ENCODE data around the gene RHO. TPM values are rescaled to one million over a fixed set of nuclear protein-coding genes. Genes with fewer than 3 reads are reported as not detected.
A peak's percentile ranks its signal among the peaks of the same experiment; 100 is the strongest.

The RHO gene
- total RNA-seq, 1 donor from 2014 or later: not detected

DNA sequence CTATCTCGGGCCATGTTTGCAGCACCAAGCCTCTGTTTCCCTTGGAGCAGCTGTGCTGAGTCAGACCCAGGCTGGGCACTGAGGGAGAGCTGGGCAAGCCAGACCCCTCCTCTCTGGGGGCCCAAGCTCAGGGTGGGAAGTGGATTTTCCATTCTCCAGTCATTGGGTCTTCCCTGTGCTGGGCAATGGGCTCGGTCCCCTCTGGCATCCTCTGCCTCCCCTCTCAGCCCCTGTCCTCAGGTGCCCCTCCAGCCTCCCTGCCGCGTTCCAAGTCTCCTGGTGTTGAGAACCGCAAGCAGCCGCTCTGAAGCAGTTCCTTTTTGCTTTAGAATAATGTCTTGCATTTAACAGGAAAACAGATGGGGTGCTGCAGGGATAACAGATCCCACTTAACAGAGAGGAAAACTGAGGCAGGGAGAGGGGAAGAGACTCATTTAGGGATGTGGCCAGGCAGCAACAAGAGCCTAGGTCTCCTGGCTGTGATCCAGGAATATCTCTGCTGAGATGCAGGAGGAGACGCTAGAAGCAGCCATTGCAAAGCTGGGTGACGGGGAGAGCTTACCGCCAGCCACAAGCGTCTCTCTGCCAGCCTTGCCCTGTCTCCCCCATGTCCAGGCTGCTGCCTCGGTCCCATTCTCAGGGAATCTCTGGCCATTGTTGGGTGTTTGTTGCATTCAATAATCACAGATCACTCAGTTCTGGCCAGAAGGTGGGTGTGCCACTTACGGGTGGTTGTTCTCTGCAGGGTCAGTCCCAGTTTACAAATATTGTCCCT, 1.2 kb downstream of the RHO start:
- no peak for DNase-seq

DNA sequence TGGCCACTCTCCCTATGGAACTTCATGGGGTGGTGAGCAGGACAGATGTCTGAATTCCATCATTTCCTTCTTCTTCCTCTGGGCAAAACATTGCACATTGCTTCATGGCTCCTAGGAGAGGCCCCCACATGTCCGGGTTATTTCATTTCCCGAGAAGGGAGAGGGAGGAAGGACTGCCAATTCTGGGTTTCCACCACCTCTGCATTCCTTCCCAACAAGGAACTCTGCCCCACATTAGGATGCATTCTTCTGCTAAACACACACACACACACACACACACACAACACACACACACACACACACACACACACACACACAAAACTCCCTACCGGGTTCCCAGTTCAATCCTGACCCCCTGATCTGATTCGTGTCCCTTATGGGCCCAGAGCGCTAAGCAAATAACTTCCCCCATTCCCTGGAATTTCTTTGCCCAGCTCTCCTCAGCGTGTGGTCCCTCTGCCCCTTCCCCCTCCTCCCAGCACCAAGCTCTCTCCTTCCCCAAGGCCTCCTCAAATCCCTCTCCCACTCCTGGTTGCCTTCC, 1.9 kb downstream of the RHO start:
- DNase-seq: no peak

More for the DNA sequence above, 1.2 kb downstream of the RHO start:
- intact Hi-C loops (cut with micrococcal nuclease): no loop called here
- Histone ChIP-seq H3K9me3 (replicated peaks) (no peaks in the 10 kb centered on the region), H3K27me3 (ENCODE audit: low read depth) (no peaks in the 10 kb centered on the region), H3K4me3 (no peak overlapping the region), H3K27ac (replicated peaks) (peak overlapping the region; percentile 8), H3K36me3 (no peaks in the 10 kb centered on the region), H3K4me1 (peaks cover 10% of the 10 kb centered on the region)
- no peak for TF ChIP-seq CTCF (IDR thresholded peaks at IDR 0.05; ENCODE audit: borderline replicate concordance)

GRCh38 chr3:129530821-129531220, 2.4 kb downstream of the RHO start:
- no peak for DNase-seq

More for the DNA sequence above, 1.9 kb downstream of the RHO start:
- TF ChIP-seq CTCF (IDR thresholded peaks at IDR 0.05; ENCODE audit: borderline replicate concordance): no peak
- Histone ChIP-seq H3K4me3 (no peak overlapping the region), H3K4me1 (peaks cover 10% of the 10 kb centered on the region), H3K27ac (replicated peaks) (peak overlapping the region; percentile 8), H3K36me3 (no peaks in the 10 kb centered on the region), H3K9me3 (replicated peaks) (no peaks in the 10 kb centered on the region), H3K27me3 (ENCODE audit: low read depth) (no peaks in the 10 kb centered on the region)
- intact Hi-C loops (cut with micrococcal nuclease): no loop called here

GRCh38 chr3:129531699-129532098, 3.3 kb downstream of the RHO start:
- Histone ChIP-seq H3K9me3 (replicated peaks) (no peaks in the 10 kb centered on the region), H3K27me3 (ENCODE audit: low read depth) (no peaks in the 10 kb centered on the region), H3K4me1 (peaks cover 10% of the 10 kb centered on the region), H3K36me3 (no peaks in the 10 kb centered on the region), H3K4me3 (no peak overlapping the region), H3K27ac (replicated peaks) (no peak overlapping the region)
- TF ChIP-seq CTCF (IDR thresholded peaks at IDR 0.05; ENCODE audit: borderline replicate concordance): no peak
- no peak for DNase-seq
- intact Hi-C loops (cut with micrococcal nuclease): no loop called here

More at GRCh38 chr3:129530821-129531220, 2.4 kb downstream of the RHO start:
- intact Hi-C loops (cut with micrococcal nuclease): no loop called here
- no peaks in the 10 kb centered on the region for H3K36me3 ChIP-seq
- H3K9me3 ChIP-seq (replicated peaks): no peaks in the 10 kb centered on the region
- no peak for TF ChIP-seq CTCF (IDR thresholded peaks at IDR 0.05; ENCODE audit: borderline replicate concordance)
- peaks cover 10% of the 10 kb centered on the region for H3K4me1 ChIP-seq
- H3K27ac ChIP-seq (replicated peaks): no peak overlapping the region
- no peak overlapping the region for H3K4me3 ChIP-seq
- no peaks in the 10 kb centered on the region for H3K27me3 ChIP-seq (ENCODE audit: low read depth)

DNA sequence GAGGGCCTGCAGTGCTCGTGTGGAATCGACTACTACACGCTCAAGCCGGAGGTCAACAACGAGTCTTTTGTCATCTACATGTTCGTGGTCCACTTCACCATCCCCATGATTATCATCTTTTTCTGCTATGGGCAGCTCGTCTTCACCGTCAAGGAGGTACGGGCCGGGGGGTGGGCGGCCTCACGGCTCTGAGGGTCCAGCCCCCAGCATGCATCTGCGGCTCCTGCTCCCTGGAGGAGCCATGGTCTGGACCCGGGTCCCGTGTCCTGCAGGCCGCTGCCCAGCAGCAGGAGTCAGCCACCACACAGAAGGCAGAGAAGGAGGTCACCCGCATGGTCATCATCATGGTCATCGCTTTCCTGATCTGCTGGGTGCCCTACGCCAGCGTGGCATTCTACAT, 3.8 kb downstream of the RHO start:
- DNase-seq: no peak
- Histone ChIP-seq H3K36me3 (no peaks in the 10 kb centered on the region), H3K4me1 (peaks cover 10% of the 10 kb centered on the region), H3K9me3 (replicated peaks) (no peaks in the 10 kb centered on the region), H3K4me3 (no peak overlapping the region), H3K27me3 (ENCODE audit: low read depth) (no peaks in the 10 kb centered on the region), H3K27ac (replicated peaks) (no peak overlapping the region)
- intact Hi-C loops (cut with micrococcal nuclease): no loop called here
- TF ChIP-seq CTCF (IDR thresholded peaks at IDR 0.05; ENCODE audit: borderline replicate concordance): no peak
